Endothelial cell of umbilical vein (primary cell): ENCODE data around the gene TSPAN9. TPM values are rescaled to one million over a fixed set of nuclear protein-coding genes. Genes with fewer than 3 reads are reported as not detected.
A peak's percentile ranks its signal among the peaks of the same experiment; 100 is the strongest.

Source experiments
- BruUV-seq: library from RNA; stranded (reverse); fragments of 400-500 nt; replicated peaks from 2 replicates; lab custom pipeline; 2021; lab: Mats Ljungman, UMichigan
- CTCF ChIA-PET: fragments of 300-600, 350-600 bp; sonication (Branson Sonifier 250); formaldehyde crosslinking; loops from one replicate; lab custom pipeline; 2021; ENCODE audit warnings: antibody characterized with exemption, inconsistent platforms; lab: Charles Lee
- POLR2A ChIA-PET: fragments of 300-600, 350-600 bp; sonication (Branson Sonifier 250); formaldehyde crosslinking; loops from one replicate; lab custom pipeline; 2021; ENCODE audit warnings: antibody characterized with exemption, inconsistent platforms; lab: Charles Lee
- DNase-seq: peaks from one replicate; pipeline ENCODE4 v3.0.0-alpha.2; 2011; ENCODE audit warnings: low read depth, low spot score
- FAIRE-seq: peaks from 2 replicates; lab custom pipeline; 2011; peaks lifted over from hg19 to GRCh38; lab: Jason Lieb, UNC
- H2AFZ ChIP-seq: 2 replicates; pipeline ENCODE4 v1.6.0; 2012; ENCODE audit warnings: low read depth, low read length, control low read depth, inconsistent platforms
- H3K27ac ChIP-seq: 2 replicates; pipeline ENCODE4 v1.5.1; 2011; ENCODE audit warnings: low read depth, mild to moderate bottlenecking, control low read depth, low read length, moderate library complexity; ENCODE audit not compliant: insufficient read depth
- H3K27me3 ChIP-seq, 2 experiments: 2 replicates each; pipeline versions ENCODE4 v1.6.0 to v1.6.1; 2011; ENCODE audit warnings: low read length in 2 of 2, mixed read lengths in 1 of 2; ENCODE audit not compliant: control insufficient read depth in 2 of 2, insufficient read depth in 2 of 2
- H3K36me3 ChIP-seq, 2 experiments: 2 replicates in 1 of 2; 3 replicates in 1 of 2; pipeline ENCODE4 v1.5.1; 2011; ENCODE audit warnings: low read length in 2 of 2, mild to moderate bottlenecking in 1 of 2, moderate library complexity in 1 of 2; ENCODE audit not compliant: control insufficient read depth in 2 of 2, insufficient read depth in 2 of 2; ENCODE audit errors: extremely low read depth in 1 of 2
- H3K4me1 ChIP-seq: 3 replicates; pipeline ENCODE4 v1.5.1; 2011; ENCODE audit warnings: mild to moderate bottlenecking, low read length; ENCODE audit not compliant: control insufficient read depth, insufficient read depth; ENCODE audit errors: extremely low read depth
- H3K4me2 ChIP-seq: 2 replicates; pipeline ENCODE4 v1.6.1; 2011; ENCODE audit warnings: low read length, control low read depth, mixed read lengths; ENCODE audit not compliant: insufficient read depth
- H3K4me3 ChIP-seq, 3 experiments: fragments of 200-600 bp in 1 of 3; sonication (generic), shearing (Covaris generic) in 1 of 3; replicated peaks in 1 of 3; 2 replicates each; pipeline ENCODE4 v1.5.1; 2011 to 2016; ENCODE audit warnings: control low read depth in 3 of 3, low read length in 3 of 3, mild to moderate bottlenecking in 2 of 3, inconsistent platforms in 1 of 3, low read depth in 1 of 3, moderate library complexity in 1 of 3; ENCODE audit not compliant: insufficient read depth in 1 of 3
- H3K79me2 ChIP-seq: 2 replicates; pipeline ENCODE4 v1.6.0; 2012; ENCODE audit warnings: low read length, inconsistent platforms; ENCODE audit not compliant: control insufficient read depth, insufficient read depth
- H3K9ac ChIP-seq: replicated peaks from 2 replicates; pipeline ENCODE3; 2011; ENCODE audit warnings: low read length, control low read depth; ENCODE audit not compliant: insufficient read depth; ENCODE audit errors: extremely low read depth
- H3K9me1 ChIP-seq: replicated peaks from 3 replicates; pipeline ENCODE4 v1.6.0; 2011; ENCODE audit warnings: mild to moderate bottlenecking, low read length; ENCODE audit not compliant: control insufficient read depth, insufficient read depth; ENCODE audit errors: extremely low read depth
- H3K9me3 ChIP-seq: replicated peaks from 2 replicates; pipeline ENCODE4 v1.5.1; 2012; ENCODE audit warnings: low read length, inconsistent platforms; ENCODE audit not compliant: control insufficient read depth, insufficient read depth
- H4K20me1 ChIP-seq: replicated peaks from 2 replicates; pipeline ENCODE3; 2011; ENCODE audit warnings: mild to moderate bottlenecking, low read length; ENCODE audit not compliant: control insufficient read depth, insufficient read depth; ENCODE audit errors: extremely low read depth
- CTCF ChIP-seq, 2 donors: IDR thresholded peaks; 1 replicate in 1 of 2; 2 replicates in 1 of 2; pipeline ENCODE4 v1.5.1; 2011; ENCODE audit warnings: low read length in 2 of 2, mild to moderate bottlenecking in 2 of 2, moderate library complexity in 2 of 2, control low read depth in 1 of 2, inconsistent platforms in 1 of 2, low read depth in 1 of 2; ENCODE audit not compliant: insufficient read depth in 1 of 2; ENCODE audit errors: extremely low read depth in 1 of 2
- EZH2 ChIP-seq: IDR thresholded peaks from 2 replicates; pipeline ENCODE4 v1.6.1; 2012; ENCODE audit warnings: borderline replicate concordance, low read depth, mild to moderate bottlenecking, moderate library complexity, low read length, inconsistent platforms; ENCODE audit not compliant: severe bottlenecking
- FOS ChIP-seq: IDR thresholded peaks from 2 replicates; pipeline ENCODE4 v1.6.1; 2011; ENCODE audit warnings: mild to moderate bottlenecking, low read length, moderate library complexity, borderline replicate concordance; ENCODE audit not compliant: insufficient read depth
- GATA2 ChIP-seq: IDR thresholded peaks from 2 replicates; pipeline ENCODE4 v1.7.0; 2011; ENCODE audit warnings: low read depth, mild to moderate bottlenecking, moderate library complexity, mixed read lengths, low read length; ENCODE audit not compliant: insufficient read length, insufficient read depth
- JUN ChIP-seq: IDR thresholded peaks from 2 replicates; pipeline ENCODE4 v1.6.1; 2011; ENCODE audit warnings: borderline replicate concordance, low read depth; ENCODE audit not compliant: insufficient read length, insufficient read depth
- MAX ChIP-seq: IDR thresholded peaks from 2 replicates; pipeline ENCODE4 v1.6.1; 2011; ENCODE audit not compliant: insufficient read depth, insufficient read length
- MYC ChIP-seq: IDR thresholded peaks from one replicate; pipeline ENCODE4 v1.6.1; 2011; ENCODE audit warnings: mild to moderate bottlenecking, low read depth, low read length
- POLR2A ChIP-seq: IDR thresholded peaks from 2 replicates; pipeline ENCODE4 v1.6.1; 2012; ENCODE audit warnings: low read depth, mild to moderate bottlenecking, control low read depth, low read length
- POLR2AphosphoS5 ChIP-seq: IDR thresholded peaks from 2 replicates; pipeline ENCODE4 v1.6.1; 2012; ENCODE audit warnings: low read depth, mild to moderate bottlenecking, control low read depth, low read length, moderate library complexity; ENCODE audit not compliant: insufficient read depth
- dilution Hi-C: fragments of 300-500 bp; cut with MboI; formaldehyde crosslinking; loops from one replicate; pipeline ENCODE4 v1.15.0; 2019; ENCODE audit warnings: low sequenced_read_pairs; ENCODE audit not compliant: extremely low pct_ligation_motif_present
- intact Hi-C: fragments of 100-400 bp; cut with micrococcal nuclease; formaldehyde crosslinking; loops from one replicate; pipeline ENCODE4 v1.10.0; 2022
- polyA plus RNA-seq, 4 experiments: library from polyadenylated mRNA; depleted of rRNA in 3 of 4; stranded (reverse) in 3 of 4; unstranded in 1 of 4; fragments of >200 nt; gene quantifications; 2 replicates each; pipeline versions ENCODE4 v1.2.1 to v1.2.3, GENCODE V29; 2011 to 2012; ENCODE audit warnings: missing spikeins in 1 of 4
- total RNA-seq: library from RNA; stranded (reverse); gene quantifications from 2 replicates; pipeline ENCODE4 v1.2.3, GENCODE V29; 2021

TSPAN9 gene
- total and polyA plus RNA-seq, 2 donors (not counting 3 experiments of a cell fraction or from before 2014, with no cell fraction given), result 43.3 to 66.8 TPM

GRCh38 chr12:3170423-3171194 is 93.4 kb downstream of the TSPAN9 start:
- Histone ChIP-seq H3K4me1 (no peaks in the 10 kb centered on the region), H3K27ac (no peak overlapping the region), H3K4me2 (no peak overlapping the region), H3K4me3 (no peak overlapping the region), H3K9me1 (no peaks in the 10 kb centered on the region), H2AFZ (no peak overlapping the region), H3K79me2 (no peaks in the 10 kb centered on the region), H3K36me3 (no peaks in the 10 kb centered on the region), H4K20me1 (no peaks in the 10 kb centered on the region), H3K27me3 (no peaks in the 10 kb centered on the region), H3K9ac (no peak overlapping the region), H3K9me3 (no peaks in the 10 kb centered on the region)
- no peak for TF ChIP-seq MYC
- no peak for TF ChIP-seq MAX
- TF ChIP-seq POLR2AphosphoS5, result no peak
- peak; percentile 9 for TF ChIP-seq GATA2
- no peak for TF ChIP-seq JUN
- no peak for TF ChIP-seq POLR2A
- TF ChIP-seq CTCF (IDR thresholded peaks at IDR 0.05; ENCODE audit: extremely low read depth in 1 of 2, insufficient read depth in 1 of 2, low read depth in 1 of 2, low read length in 2 of 2), result no peak
- TF ChIP-seq FOS, result peak; percentile 22
- no peak for TF ChIP-seq EZH2
- ChIA-PET POLR2A (no interaction called here), CTCF (no interaction called here)
- intact Hi-C loops, result loop anchor here (2.0 kb wide), 1 partner anchor 22 kb away; no protein-coding TSS in a partner anchor
- no peak for FAIRE-seq
- BruUV-seq, result no TSS peak
- peak; percentile 19 for DNase-seq
- dilution Hi-C loops, result no loop called here
